HG03139 (cell line): Measurements from ENCODE around the gene MUC6.

ENCODE experiments used
- ATAC-seq: cut with Tn5 transposase; IDR thresholded peaks from one replicate; pipeline ENCODE4 v1.9.1; 2021; ENCODE audit not compliant: unreplicated experiment

Gene MUC6

DNA sequence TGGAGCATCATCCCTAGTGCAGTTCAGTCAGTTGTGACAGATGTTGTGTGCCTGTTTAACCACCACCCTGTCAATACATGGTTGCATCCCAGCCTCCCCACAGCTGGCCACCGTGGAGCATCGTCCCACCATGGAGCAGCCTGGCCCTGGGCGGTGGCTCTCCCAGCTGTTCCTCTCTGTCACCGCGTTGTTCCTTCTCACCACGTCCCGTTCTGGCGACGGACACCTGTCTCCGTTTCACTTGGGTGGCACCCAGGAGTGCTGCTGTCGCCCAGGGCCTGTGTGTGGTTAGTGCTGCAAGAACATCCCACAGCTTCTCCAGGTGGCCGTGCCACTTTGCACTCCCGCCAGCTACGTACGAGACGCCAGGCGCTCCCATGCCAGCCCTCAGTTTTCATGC is 26.5 kb downstream of the MUC6 start:
- no peak for ATAC-seq

GRCh38 chr11:1009371-1009770 is 27.1 kb downstream of the MUC6 start:
- no peak for ATAC-seq

GRCh38 chr11:1008803-1009145 is 27.7 kb downstream of the MUC6 start:
- no peak for ATAC-seq

DNA sequence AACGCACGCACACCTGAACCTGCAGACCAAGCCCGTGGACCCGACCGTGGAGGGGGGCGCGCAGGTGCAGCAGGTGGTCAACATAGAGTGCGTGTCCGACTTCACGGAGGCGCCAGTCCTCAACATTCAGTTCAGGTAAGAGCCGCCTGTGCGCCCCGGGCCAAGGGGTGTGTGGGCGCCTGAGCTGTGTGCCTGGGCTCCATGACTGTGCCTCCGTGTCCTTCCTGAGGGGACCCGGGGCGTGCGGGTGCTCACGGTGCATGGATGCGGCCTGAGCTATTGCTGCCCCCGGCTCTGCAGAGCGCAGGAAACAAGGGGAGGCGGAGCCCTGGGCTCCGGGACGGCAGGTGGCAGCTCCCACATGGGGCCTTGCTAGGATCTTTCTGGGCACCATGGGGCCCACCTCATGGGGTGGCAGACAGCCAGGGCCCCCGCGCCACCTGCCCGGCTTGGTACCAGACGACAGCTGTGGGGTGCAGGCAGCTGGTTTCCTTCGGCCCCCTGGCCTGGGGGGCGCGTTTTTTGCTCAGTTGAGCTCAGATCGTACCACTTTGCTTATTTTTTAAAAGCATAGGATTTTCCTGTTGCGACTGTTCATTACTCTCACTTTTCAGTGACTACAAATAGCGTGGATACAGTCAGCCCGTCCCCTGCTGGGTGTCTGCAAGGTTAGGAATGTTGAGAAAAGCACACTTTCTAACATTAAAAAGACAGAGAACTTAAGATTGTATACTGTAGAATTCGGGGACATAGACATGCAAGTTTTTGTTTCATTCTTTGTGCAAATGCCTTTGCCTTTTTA is 28.3 kb downstream of the MUC6 start:
- no peak for ATAC-seq

GRCh38 chr11:1007279-1007678 is 29.2 kb downstream of the MUC6 start:
- no peak for ATAC-seq

DNA sequence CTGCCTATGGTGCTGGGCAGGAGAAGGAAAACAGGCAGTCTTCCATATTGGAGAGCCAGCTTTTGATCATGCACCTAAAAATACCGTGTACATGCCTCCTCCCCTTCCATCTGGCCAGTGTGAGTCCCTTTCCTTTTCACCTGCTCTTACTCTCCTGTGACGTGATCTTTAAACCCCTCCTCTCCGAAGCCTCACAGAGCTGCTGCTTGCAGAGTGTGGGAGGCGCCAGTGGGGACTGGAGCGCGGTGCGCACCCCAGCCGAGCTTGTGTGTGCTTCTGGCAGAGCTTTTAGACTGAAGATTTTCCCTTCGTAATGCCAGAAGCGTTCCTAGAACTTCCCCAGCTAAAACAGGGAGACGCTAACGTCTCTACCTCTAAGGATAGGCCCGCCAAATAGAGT is 29.8 kb downstream of the MUC6 start:
- ATAC-seq = no peak

- no peak for ATAC-seq
Observed at GRCh38 chr11:1005928-1006327, 30.6 kb downstream of the MUC6 start.

DNA sequence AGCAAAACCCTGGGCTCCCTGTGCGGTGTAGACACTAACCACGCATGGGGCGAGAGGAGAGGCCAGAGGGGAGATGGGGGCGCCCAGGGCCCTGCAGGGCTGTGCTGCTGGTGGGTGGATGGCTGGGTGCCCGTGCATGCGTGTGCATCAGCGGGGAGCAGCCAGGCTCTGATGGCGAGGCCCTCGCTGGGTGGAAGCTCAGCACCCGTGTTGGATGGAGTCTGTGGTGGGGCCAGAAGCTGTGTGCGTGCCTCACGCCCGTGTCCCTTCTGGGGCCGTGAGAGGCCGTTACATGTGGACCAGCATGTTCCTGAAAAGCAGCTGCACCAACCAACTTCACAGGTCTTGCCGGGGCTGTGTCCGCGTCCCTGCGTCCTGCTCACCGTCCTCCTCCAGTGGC is 33.4 kb downstream of the MUC6 start:
- no peak for ATAC-seq

GRCh38 chr11:1002406-1002984 is 34.0 kb downstream of the MUC6 start:
- no peak for ATAC-seq

- ATAC-seq = no peak
Observed at GRCh38 chr11:1001617-1002405, 34.7 kb downstream of the MUC6 start.

DNA sequence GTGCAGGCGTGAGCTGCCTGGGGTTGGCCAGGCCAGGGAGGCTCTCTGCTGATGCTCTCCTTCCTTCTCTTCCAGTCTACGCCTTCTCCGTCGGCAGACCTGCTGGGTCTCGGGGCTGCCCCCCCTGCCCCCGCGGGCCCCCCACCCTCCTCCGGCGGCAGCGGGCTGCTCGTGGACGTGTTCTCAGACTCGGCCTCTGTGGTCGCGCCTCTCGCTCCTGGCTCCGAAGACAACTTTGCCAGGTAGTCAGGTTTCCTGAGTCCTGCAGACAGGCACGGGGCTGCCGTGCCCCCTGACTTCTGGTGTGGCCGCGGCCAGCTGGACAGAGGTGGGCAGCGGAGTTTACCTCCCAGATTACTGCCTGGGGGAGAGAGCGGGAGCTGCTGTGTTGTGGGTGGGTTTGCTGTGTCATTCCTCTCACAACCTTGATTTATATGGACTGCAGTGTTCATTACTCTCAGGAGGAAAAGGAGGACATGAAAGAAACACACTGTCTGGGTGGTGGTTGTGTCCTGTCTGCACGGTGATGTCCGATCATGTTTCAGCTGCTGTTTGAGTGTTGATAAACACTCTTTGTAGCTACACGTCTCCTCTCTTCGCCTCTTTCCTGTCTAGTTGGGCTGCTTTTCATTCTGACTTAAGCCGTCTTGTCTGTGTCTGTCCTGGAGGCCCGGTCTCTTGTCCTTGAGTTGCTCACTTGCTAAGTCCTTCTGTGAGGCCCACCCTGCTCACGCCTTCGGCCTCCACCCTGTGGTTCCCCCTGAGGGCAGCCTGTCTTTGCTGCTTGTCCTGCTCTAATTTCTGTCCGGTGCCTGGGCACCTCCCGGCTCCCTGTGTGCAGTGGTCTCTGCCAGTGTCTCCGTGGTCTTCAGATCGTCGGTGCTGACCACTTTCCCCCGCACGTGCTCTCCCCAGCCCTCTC is 35.9 kb downstream of the MUC6 start:
- no peak for ATAC-seq

DNA sequence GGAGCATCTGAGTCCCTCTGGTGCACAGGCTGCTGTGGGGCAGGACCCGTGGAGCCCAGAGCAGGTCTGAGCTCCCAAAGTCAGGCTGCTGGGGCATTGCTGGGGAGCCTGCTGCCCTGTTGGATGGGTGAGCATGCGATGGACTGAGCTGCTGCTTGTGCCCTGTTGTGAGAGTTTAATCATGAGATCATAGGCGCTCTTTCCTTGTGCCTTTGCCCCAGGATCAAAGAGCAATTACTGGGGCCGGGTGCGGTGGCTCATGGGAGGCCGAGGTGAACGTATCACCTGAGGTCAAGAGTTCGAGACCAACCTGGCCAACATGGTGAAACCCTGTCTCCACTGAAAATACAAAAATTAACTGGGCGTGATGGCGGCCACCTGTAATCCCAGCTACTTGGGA is 37.5 kb downstream of the MUC6 start:
- ATAC-seq = no peak

- ATAC-seq = no peak
Observed at GRCh38 chr11:997907-998306, 38.6 kb downstream of the MUC6 start.

GRCh38 chr11:996681-997080 is 39.8 kb downstream of the MUC6 start:
- ATAC-seq = no peak

- ATAC-seq = peak; percentile 49
Observed at GRCh38 chr11:995752-996420, 40.6 kb downstream of the MUC6 start.

GRCh38 chr11:995044-995751 is 41.3 kb downstream of the MUC6 start:
- no peak for ATAC-seq

DNA sequence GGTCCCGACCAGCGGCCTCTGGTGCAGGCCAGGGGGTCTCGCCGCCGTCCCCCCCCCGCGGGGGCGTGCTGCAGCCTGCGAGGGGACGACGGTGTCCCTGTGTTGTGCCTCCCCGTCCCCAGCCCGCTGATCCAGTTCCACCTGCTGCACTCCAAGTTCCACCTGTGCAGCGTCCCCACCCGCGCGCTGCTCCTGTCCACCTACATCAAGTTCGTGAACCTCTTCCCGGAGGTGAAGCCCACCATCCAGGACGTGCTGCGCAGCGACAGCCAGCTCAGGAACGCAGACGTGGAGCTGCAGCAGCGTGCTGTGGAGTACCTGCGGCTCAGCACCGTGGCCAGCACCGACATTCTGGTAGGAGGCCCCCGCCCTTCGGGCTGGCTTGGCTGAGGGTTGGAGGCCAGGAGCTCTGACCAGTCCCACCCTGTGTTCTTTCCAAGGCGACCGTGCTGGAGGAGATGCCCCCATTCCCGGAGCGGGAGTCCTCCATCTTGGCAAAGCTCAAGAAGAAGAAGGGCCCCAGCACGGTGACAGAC is 42.8 kb downstream of the MUC6 start:
- ATAC-seq = no peak

DNA sequence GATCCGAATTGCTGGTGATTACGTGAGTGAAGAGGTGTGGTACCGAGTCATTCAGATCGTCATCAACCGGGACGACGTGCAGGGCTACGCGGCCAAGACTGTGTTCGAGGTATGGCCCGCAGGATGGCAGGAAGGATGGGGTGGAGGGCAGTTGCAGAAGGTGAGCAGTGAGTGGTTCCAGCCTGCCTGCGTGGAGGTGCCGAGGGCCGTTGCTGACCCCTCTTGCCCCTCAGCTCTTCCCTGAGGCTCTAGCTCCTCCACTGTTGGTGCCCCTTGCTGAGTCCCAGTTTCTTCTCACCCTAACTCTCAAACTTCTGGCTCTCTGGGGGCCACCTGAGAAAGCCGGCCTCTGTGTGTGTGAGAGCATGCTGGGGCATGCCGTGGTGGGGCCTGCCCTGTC is 43.9 kb downstream of the MUC6 start:
- ATAC-seq = no peak

- ATAC-seq = no peak
Observed at GRCh38 chr11:991711-992307, 44.7 kb downstream of the MUC6 start.
